Natural killer cell treated with Interleukin-12 subunit alpha and Interleukin-12 subunit beta and Interleukin-15 and Interleukin-18, amount 100 ng/mL, for 72 hours (primary cell): ENCODE data around the gene CHSY3. TPM values are rescaled to one million over a fixed set of nuclear protein-coding genes. Genes with fewer than 3 reads are reported as not detected.

ENCODE experiments used
- ATAC-seq, 2 donors: fragments of 150-1000 bp; cut with Tn5 transposase in 1 of 2; sonication (Bioruptor Pico), chemical (Tn5 transposase) in 1 of 2; 2 replicates each; pipeline ENCODE4 v1.10.0; 2021
- DNase-seq: peaks from one replicate; pipeline ENCODE4 v3.0.0; 2022; ENCODE audit warnings: low spot score
- H3K27ac Mint-ChIP-seq, 2 donors: 1 replicate in 1 of 2; 2 replicates in 1 of 2; pipeline ENCODE4 v1.8.0; 2022; ENCODE audit warnings: mixed read lengths in 2 of 2, mild to moderate bottlenecking in 1 of 2, moderate library complexity in 1 of 2
- H3K27me3 Mint-ChIP-seq, 2 donors: 1 replicate in 1 of 2; 2 replicates in 1 of 2; pipeline ENCODE4 v1.8.0; 2022; ENCODE audit warnings: mixed read lengths in 2 of 2
- H3K36me3 Mint-ChIP-seq: one replicate; pipeline ENCODE4 v1.8.0; 2022; ENCODE audit warnings: mixed read lengths
- H3K4me1 Mint-ChIP-seq, 2 donors: 1 replicate in 1 of 2; 2 replicates in 1 of 2; pipeline ENCODE4 v1.8.0; 2022; ENCODE audit warnings: low read depth in 2 of 2, mixed read lengths in 2 of 2, mild to moderate bottlenecking in 1 of 2
- H3K4me3 Mint-ChIP-seq: one replicate; pipeline ENCODE4 v1.8.0; 2022; ENCODE audit warnings: mixed read lengths
- H3K9me3 Mint-ChIP-seq: 2 replicates; pipeline ENCODE4 v1.8.0; 2022; ENCODE audit warnings: mixed read lengths
- total RNA-seq, 2 donors: library from RNA; stranded (reverse); gene quantifications; one replicate each; pipeline ENCODE4 v1.2.3, GENCODE V29; 2022

CHSY3 gene
- total RNA-seq: 1 to 10 TPM in 1 of 2 donors, under 1 TPM in 1; 0.19 to 2.3 TPM

DNA sequence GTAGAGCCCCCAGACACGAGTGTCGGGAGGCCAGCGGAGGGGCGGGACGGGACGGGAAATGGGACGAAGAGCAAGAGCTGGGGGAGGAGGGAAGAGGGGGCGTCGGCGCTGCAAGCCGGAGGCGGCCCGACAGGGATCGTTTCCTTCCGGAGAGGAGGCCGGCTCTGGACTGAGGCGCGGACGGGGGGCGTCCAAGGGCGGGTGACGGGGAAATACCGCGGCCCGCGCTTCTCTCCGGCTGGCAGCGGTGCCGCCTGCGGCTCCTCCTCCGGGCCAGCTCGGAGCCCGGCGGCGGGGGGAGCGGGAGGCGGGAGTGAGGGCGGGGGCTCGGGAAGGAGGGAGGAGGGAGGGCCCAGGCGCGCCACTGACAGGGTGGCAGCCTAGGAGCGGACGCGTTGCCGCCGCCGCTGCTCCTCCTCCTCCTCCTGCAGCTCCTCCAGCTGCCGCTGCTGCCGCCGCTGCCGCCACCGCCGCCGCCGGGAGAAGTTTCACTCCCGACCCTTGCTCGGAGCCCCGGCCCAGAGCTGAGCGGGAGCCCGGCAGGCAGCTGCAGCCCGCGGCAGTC lies at the start of gene CHSY3:
Gene CHSY3 (plus strand): TSS at position 364 of the 565 bp plus-strand sequence.
- Mint-ChIP-seq H3K4me1 (peaks cover 13 to 17% of the 10 kb centered on the region in 2 donors), H3K36me3 (peaks cover 14% of the 10 kb centered on the region), H3K27ac (no peak within 1 kb of the TSS), H3K27me3 (peaks cover 27 to 33% of the 10 kb centered on the region in 2 donors), H3K4me3 (peak within 1 kb of the TSS; percentile 95), H3K9me3 (no peaks in the 10 kb centered on the region)
- peak; percentile 60 for DNase-seq
- peak; percentile 85 to 89 for ATAC-seq

DNA sequence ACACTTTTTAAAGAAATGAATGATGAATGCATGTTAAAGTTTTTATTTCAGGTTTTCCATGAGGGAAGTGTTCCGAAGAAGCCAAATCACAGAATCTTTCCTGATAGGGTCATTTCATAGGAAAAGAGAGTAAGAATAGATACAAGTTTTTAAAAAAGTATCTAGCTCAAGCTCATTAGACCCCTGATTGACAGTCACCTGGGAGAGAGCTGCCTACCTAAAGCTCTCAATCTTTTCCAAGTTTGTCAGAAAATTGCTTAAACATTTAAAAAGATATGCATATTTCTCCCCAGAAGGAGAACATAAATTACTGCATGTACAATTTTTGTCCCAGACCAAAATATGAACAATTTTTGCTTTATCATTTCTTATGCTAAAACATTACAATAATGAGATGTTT lies 47.9 kb upstream of the CHSY3 start:
- ATAC-seq (no peak), DNase-seq (no peak)
- Mint-ChIP-seq H3K36me3 (no peaks in the 10 kb centered on the region), H3K4me3 (no peak overlapping the region), H3K9me3 (no peaks in the 10 kb centered on the region), H3K27me3 (no peaks in the 10 kb centered on the region), H3K27ac (no peak overlapping the region), H3K4me1 (no peaks in the 10 kb centered on the region)

DNA sequence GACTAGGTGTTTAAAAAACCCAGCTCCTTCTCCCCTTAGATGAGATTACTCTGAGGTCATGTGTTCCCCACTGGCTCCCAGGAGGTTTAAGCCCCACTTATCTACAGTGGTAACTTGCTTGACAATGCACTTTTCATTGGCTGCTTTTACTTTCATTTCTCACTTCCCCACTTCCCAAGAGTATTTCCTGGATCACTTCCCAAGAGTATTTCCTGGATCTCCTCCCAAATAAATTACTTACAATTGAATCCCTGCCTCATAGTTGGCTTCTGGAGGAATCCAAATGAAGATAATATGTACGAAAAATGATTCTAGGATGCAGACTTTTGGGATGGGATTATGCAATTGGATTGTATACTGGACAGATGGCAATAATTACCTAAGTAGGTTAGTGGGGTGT lies 47.1 kb upstream of the CHSY3 start:
- Mint-ChIP-seq H3K4me1 (no peaks in the 10 kb centered on the region), H3K4me3 (no peak overlapping the region), H3K27ac (no peak overlapping the region), H3K27me3 (no peaks in the 10 kb centered on the region), H3K36me3 (no peaks in the 10 kb centered on the region), H3K9me3 (no peaks in the 10 kb centered on the region)
- DNase-seq: no peak
- ATAC-seq: no peak

DNA sequence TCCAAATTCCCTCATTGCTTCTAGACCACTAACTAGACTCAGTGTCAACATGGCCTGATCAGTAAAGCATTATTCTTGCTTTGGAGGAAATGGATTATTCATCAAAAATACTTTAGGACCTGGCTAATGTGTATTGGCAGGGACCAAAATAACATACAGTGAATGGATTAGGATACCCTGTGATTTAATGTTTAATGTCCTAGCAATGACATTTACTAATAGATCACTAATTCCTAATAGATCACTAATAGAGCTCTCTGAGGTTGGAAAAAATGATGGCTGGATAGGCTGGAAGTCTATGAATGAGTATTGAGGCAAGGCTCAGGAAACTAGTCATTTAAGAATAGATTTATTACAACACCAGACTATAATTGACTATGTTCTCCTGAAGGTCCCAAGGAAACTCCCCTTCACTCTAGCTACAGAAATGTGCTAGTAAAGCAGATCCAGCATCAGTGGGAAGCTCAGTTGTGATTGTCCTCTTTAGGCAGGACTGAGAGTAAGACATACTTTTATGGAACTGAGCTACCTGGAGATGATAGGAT lies 46.1 kb upstream of the CHSY3 start:
- Mint-ChIP-seq H3K4me1 (no peaks in the 10 kb centered on the region), H3K4me3 (no peak overlapping the region), H3K27me3 (no peaks in the 10 kb centered on the region)

DNA sequence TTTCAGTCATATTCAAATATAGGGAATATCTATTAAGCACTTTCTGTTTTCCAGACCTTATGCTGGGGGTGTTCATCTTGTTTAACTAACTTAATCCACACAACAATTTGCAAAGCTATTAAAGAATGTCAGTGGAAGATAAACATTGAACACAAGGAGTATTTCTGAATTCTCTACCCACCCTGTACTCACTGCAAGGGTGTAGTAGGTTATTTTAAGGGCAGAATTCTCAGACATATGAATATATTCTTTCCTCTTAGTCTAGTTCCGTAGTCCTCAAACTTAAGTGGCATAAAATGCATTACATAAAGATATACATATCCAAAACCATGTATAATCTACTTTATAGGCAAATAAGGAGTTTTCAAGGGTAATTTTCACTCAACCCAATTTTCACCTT lies 19.9 kb upstream of the CHSY3 start:
- no peak overlapping the region for H3K27ac Mint-ChIP-seq
- no peaks in the 10 kb centered on the region for H3K27me3 Mint-ChIP-seq
- no peaks in the 10 kb centered on the region for H3K4me1 Mint-ChIP-seq
- H3K36me3 Mint-ChIP-seq: no peaks in the 10 kb centered on the region
- ATAC-seq (no peak), DNase-seq (no peak)
- no peak overlapping the region for H3K4me3 Mint-ChIP-seq
- H3K9me3 Mint-ChIP-seq: no peaks in the 10 kb centered on the region

More for the DNA sequence above, 46.1 kb upstream of the CHSY3 start:
- Mint-ChIP-seq H3K36me3 (no peaks in the 10 kb centered on the region), H3K9me3 (no peaks in the 10 kb centered on the region), H3K27ac (no peak overlapping the region)
- DNase-seq (no peak), ATAC-seq (no peak)

DNA sequence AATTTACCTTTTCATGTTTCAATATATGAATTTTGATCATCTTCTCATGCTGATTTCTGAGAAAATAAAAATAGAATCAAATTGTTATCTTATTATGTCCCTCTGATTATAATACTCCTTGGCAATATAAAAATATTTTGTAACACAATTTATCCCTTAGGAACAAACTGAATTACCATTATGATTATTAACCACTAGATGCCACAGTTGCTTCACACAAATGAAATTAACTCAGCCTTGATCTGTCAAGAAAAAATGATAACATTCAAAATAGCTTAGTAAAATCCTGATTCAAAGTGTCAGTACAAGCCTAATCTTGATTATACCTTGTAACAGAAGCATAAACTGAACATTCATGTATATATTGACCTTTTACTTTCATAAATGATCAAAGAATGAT lies 4.8 kb upstream of the CHSY3 start:
- peaks cover 10 to 15% of the 10 kb centered on the region in 2 donors for H3K27me3 Mint-ChIP-seq
- peaks cover 5 to 7% of the 10 kb centered on the region in 2 donors for H3K4me1 Mint-ChIP-seq
- no peak overlapping the region for H3K27ac Mint-ChIP-seq
- DNase-seq: no peak
- H3K36me3 Mint-ChIP-seq: peaks cover 7% of the 10 kb centered on the region
- ATAC-seq: no peak
- H3K4me3 Mint-ChIP-seq: no peak overlapping the region
- H3K9me3 Mint-ChIP-seq: no peaks in the 10 kb centered on the region

DNA sequence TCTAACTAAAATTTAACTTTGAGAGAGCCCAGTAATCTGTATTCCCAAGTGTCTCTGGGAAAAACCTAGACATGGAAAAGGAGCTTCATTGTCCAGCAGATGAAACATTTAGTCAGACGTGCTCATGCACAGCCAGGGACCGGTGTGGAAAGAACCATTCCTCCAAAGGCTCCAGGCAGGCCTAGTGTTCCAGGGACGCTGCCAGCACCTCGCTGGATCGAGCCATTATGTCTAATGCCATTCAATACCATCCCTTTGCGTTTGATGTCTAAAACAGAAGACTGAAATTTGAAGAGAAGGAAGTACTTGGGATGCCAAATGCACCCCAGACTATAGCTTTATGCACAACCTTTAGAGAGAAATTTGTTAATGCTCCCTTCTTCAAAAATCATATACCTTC lies 1.4 kb upstream of the CHSY3 start:
- DNase-seq: no peak
- Mint-ChIP-seq H3K4me3 (no peak overlapping the region), H3K27me3 (peaks cover 23 to 33% of the 10 kb centered on the region in 2 donors), H3K36me3 (peaks cover 14% of the 10 kb centered on the region), H3K4me1 (peaks cover 13 to 17% of the 10 kb centered on the region in 2 donors), H3K27ac (no peak overlapping the region), H3K9me3 (no peaks in the 10 kb centered on the region)
- ATAC-seq: no peak

DNA sequence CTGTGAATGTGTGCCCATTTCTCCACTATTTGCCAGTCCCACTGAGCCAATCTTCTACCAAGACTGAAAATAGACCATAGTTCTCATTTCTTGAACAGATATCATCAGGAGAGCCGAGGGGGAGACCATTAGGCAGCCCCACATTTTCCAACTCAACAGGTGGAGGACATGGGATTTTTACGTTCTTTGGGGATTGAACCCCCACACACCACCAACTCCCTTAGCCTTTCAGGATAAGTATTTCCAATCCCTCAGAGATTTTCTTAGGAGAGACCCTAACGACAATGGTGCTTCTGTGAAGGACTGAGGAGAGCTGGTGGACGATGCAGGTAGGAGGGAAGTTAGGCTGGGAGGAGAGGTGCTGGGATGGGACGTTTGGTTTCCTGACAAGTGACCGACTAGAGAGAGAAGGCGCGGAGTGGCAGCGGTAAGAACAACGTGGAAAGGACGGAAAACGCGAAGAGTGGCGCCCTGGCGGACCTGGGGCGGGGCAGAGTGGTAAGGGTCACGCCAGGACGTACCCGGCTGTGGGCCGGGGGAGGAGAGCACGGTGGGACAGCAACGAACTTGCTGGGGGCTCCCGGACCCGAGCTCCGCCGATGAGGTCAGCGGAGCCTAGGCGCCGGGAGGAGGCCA lies 681 bp upstream of the CHSY3 start:
- H3K27me3 Mint-ChIP-seq: peaks cover 27 to 33% of the 10 kb centered on the region in 2 donors
- no peak overlapping the region for H3K27ac Mint-ChIP-seq
- ATAC-seq (no peak), DNase-seq (no peak)
- H3K4me3 Mint-ChIP-seq: peak overlapping the region; percentile 95
- no peaks in the 10 kb centered on the region for H3K9me3 Mint-ChIP-seq
- H3K4me1 Mint-ChIP-seq: peaks cover 13 to 17% of the 10 kb centered on the region in 2 donors
- peaks cover 14% of the 10 kb centered on the region for H3K36me3 Mint-ChIP-seq

DNA sequence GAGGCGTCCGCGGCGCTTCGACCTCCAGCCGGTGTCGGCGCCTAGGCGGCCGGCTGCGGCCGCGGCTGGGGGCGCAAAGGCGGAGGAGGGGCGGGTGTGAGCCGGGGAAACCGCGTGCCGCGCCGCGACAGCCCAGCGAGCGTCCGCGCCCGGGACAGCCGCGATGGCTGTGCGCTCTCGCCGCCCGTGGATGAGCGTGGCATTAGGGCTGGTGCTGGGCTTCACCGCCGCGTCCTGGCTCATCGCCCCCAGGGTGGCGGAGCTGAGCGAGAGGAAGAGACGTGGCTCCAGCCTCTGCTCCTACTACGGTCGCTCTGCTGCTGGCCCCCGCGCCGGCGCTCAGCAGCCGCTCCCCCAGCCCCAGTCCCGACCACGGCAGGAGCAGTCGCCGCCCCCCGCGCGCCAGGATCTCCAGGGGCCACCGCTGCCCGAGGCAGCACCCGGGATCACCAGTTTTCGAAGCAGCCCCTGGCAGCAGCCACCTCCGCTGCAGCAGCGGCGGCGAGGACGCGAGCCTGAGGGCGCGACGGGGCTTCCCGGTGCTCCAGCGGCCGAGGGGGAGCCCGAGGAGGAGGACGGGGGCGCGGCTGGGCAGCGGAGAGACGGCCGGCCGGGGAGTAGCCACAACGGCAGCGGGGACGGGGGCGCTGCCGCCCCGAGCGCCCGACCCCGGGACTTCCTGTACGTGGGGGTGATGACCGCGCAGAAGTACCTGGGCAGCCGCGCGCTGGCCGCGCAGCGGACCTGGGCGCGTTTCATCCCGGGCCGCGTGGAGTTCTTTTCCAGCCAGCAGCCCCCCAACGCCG lies 605 bp downstream of the CHSY3 start:
- H3K9me3 Mint-ChIP-seq: no peaks in the 10 kb centered on the region
- peaks cover 13 to 17% of the 10 kb centered on the region in 2 donors for H3K4me1 Mint-ChIP-seq
- no peak overlapping the region for H3K27ac Mint-ChIP-seq
- H3K27me3 Mint-ChIP-seq: peaks cover 27 to 33% of the 10 kb centered on the region in 2 donors
- peak overlapping the region; percentile 86 for H3K4me3 Mint-ChIP-seq
- ATAC-seq: peak in 1 of 2 donors; percentile 56
- no peak for DNase-seq
- H3K36me3 Mint-ChIP-seq: peaks cover 14% of the 10 kb centered on the region

DNA sequence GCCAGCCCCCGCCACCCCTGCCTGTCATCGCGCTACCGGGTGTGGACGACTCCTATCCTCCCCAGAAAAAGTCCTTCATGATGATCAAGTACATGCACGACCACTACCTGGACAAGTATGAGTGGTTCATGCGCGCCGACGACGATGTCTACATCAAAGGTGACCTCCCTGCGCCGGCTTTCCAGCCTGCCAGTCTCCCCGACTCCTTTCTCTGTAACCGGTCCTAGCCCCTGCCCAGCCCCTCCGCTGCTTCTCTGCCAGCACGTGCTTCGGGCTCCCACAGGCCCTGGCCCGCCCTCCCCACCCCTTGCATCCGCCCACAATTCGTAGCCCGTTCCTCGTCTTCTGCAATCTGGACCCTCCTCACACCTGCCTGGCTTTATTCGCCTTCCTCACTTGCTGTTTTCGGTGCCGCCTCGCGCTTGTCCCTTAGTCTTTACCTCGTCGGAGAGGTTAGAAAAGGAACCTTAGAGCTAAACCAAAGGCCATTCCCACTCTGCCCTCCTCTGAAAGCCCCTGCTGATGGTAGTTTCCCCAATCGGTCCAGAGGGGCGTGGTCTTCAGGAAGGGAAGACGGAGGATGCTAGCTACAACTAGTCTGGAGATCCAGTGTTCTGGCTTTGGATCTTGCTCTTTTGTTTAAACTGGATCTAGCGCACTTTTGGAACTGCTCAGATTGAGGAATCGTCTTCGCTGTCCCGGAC lies 1.4 kb downstream of the CHSY3 start:
- peak overlapping the region in 1 of 2 donors; percentile 33 for H3K27ac Mint-ChIP-seq
- peaks cover 14% of the 10 kb centered on the region for H3K36me3 Mint-ChIP-seq
- DNase-seq: no peak
- H3K9me3 Mint-ChIP-seq: no peaks in the 10 kb centered on the region
- ATAC-seq: no peak
- H3K4me3 Mint-ChIP-seq: peak overlapping the region; percentile 86
- H3K27me3 Mint-ChIP-seq: peaks cover 27 to 33% of the 10 kb centered on the region in 2 donors
- peaks cover 13 to 17% of the 10 kb centered on the region in 2 donors for H3K4me1 Mint-ChIP-seq

DNA sequence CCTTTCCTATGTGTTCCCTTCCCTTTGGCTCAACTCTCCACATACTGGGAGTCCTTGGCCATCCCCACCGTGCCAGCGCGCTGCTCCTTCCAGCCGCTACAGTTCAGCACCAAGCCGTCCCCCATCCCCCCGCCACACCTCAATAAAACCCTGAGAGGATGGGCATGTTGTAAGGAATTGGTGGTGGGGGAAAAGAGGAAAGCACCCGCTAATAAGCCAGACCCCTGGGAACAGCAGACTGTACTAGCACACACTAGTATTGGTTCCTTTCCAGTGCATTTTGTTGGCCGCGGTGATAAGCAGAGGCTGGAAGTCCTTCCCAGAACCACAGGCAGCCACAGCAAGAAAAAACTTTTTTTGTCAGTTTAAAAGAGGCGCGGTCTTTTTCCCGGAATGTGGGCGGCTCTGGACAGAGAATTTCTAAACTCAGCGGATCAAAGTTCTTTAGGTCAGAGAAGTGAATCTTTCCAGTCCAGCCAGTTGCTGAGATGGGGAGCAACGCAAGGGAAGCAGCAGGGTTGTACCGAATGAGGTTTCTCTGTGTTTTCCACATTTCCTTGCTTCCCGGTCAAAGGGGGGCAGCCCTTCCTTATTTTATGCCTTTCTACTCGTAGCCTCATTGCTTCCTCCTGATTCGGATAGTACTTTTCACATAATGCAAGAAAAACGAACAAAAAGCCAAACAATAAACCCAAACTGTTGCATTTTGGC lies 2.1 kb downstream of the CHSY3 start:
- H3K27me3 Mint-ChIP-seq: peaks cover 27 to 33% of the 10 kb centered on the region in 2 donors
- peaks cover 13 to 17% of the 10 kb centered on the region in 2 donors for H3K4me1 Mint-ChIP-seq
- H3K36me3 Mint-ChIP-seq: peaks cover 14% of the 10 kb centered on the region
- peak overlapping the region in 1 of 2 donors; percentile 33 for H3K27ac Mint-ChIP-seq
- no peak for ATAC-seq
- no peak for DNase-seq
- peak overlapping the region; percentile 86 for H3K4me3 Mint-ChIP-seq
- H3K9me3 Mint-ChIP-seq: no peaks in the 10 kb centered on the region

DNA sequence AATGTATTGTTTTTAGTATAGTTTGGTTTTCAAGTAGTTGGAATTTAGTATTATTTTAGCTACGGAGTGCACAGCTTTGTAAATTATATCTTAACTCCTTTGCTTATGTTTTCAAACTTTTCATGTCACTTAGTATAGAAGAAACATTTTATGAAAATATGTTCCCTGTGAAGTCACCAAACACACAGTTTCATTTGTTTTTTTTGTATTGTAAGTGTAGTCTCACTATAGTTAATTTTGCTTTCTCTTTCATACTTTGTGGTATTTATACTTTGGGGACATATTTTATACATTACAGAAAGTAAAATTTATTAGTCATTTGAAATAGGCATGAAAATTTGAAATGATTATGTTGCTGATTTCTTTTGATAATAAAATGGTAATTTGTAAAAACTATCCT lies 5.0 kb downstream of the CHSY3 start:
- Mint-ChIP-seq H3K36me3 (peaks cover 7% of the 10 kb centered on the region), H3K27ac (no peak overlapping the region), H3K9me3 (no peaks in the 10 kb centered on the region), H3K4me1 (peaks cover 8 to 15% of the 10 kb centered on the region in 2 donors), H3K4me3 (no peak overlapping the region), H3K27me3 (peaks cover 17 to 23% of the 10 kb centered on the region in 2 donors)
- ATAC-seq: no peak
- DNase-seq: no peak
